ACC112 (cell line): ENCODE results near the gene SETD3.

Experiments used
- H2AFZ ChIP-seq: fragments of 200-600 bp; sonication (generic); one replicate; pipeline ENCODE4 v1.6.0; 2017; ENCODE audit warnings: antibody characterized with exemption, low read length; ENCODE audit not compliant: unreplicated experiment
- H3K27ac ChIP-seq: fragments of 200-600 bp; sonication (generic); 2 replicates; pipeline ENCODE4 v1.5.1; 2014; ENCODE audit warnings: low read depth, mild to moderate bottlenecking, antibody characterized with exemption, low read length, moderate library complexity
- H3K27me3 ChIP-seq: fragments of 200-600 bp; sonication (generic); 2 replicates; pipeline ENCODE4 v1.6.1; 2014; ENCODE audit warnings: mild to moderate bottlenecking, antibody characterized with exemption, low read length, moderate library complexity, mixed read lengths; ENCODE audit not compliant: insufficient read depth
- H3K36me3 ChIP-seq: fragments of 200-600 bp; sonication (generic); 2 replicates; pipeline ENCODE4 v1.6.1; 2016; ENCODE audit warnings: mild to moderate bottlenecking, antibody characterized with exemption, low read length, moderate library complexity, mixed read lengths; ENCODE audit not compliant: insufficient read depth
- H3K4me1 ChIP-seq: fragments of 200-600 bp; sonication (generic); one replicate; pipeline ENCODE4 v1.6.1; 2016; ENCODE audit warnings: low read length, mixed read lengths; ENCODE audit not compliant: insufficient read depth, unreplicated experiment, control insufficient read depth
- H3K4me3 ChIP-seq: fragments of 200-600 bp; sonication (generic); 2 replicates; pipeline ENCODE4 v1.5.1; 2014; ENCODE audit warnings: mild to moderate bottlenecking, low read depth, low read length
- H3K79me2 ChIP-seq: fragments of 200-600 bp; sonication (generic); one replicate; pipeline ENCODE4 v1.6.0; 2016; ENCODE audit warnings: low read length; ENCODE audit not compliant: control insufficient read depth, unreplicated experiment, insufficient read depth

SETD3 gene

DNA sequence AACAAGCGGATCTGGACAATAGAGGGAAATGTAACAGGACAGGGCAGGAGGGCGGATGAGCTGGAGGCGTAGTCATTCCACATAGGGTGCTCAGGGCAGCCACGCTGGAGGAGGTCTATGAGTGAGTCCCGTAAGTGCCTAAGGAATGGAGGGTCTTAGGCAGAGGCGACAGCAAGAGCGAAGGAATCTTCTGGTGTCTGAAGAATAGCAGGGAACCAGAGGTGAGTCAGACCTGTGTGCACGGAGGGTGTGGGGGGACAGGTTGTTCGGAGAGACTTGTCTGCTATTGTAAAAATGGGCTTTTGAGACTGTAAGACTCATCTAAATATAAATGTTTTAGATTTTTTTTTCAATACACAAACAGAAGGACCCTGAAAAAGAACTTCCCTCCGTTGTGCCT, 70.6 kb downstream of the SETD3 start:
- Histone ChIP-seq H3K79me2 (peaks cover 2% of the 10 kb centered on the region), H3K27me3 (no peaks in the 10 kb centered on the region), H3K27ac (no peak overlapping the region), H2AFZ (no peak overlapping the region), H3K36me3 (peaks cover 7% of the 10 kb centered on the region; the same call in 1 of the 2 replicates), H3K4me3 (no peak overlapping the region), H3K4me1 (no peaks in the 10 kb centered on the region)

DNA sequence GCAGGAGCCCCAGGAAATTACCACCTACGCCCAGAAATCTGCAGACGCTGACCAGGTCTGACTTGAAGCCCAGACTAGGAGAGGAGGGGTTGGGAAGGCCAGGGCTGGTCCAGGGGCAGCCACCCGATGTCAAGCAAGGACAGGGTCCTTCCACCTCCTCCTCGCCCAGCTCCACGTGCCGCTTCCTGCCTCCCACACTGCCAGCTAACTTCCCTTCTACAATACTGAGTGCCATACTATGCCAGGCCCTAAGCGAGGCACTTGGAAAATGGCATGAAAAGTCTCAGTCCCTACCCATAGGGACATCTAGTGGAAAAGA, 71.7 kb downstream of the SETD3 start:
- no peaks in the 10 kb centered on the region for H3K27me3 ChIP-seq
- no peaks in the 10 kb centered on the region for H3K4me1 ChIP-seq
- no peaks in the 10 kb centered on the region for H3K79me2 ChIP-seq
- H3K27ac ChIP-seq: no peak overlapping the region
- H3K36me3 ChIP-seq: peaks cover 10% of the 10 kb centered on the region; the same call in 1 of the 2 replicates
- no peak overlapping the region for H2AFZ ChIP-seq
- no peak overlapping the region for H3K4me3 ChIP-seq

DNA sequence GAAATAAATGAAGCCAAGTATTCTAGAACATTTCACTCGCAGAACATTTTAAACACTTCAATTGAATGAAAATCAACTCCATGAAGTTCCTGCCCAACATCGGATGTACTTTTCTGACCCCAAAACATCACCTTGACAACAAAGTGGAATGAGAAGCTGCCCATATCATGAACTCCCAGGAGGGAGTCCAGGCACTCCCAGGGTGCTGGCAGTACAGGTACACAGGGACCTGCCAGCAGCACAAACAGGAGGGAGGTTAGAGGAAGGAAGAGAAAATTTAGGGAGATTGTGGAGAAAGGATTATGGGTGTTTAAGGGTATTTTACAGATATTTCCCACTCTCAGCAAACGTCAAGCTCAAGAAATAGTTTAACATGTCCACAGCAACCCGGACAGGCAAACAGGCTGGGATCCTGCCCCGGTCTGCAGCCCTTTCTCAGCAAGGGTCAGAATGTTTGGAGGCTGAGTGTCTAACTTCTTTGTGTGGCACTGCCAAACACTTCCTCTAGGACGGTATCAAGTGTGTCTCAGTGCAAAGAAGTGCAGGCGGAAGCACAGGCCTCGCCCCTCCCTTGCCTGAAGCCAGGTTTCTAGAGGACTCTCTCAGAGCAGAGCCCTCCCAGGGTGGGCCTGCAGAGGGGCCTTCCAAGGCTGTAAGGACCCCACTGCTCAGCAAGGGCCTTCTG, 72.2 kb downstream of the SETD3 start:
- H3K36me3 ChIP-seq: peaks cover 12% of the 10 kb centered on the region; the same call in 1 of the 2 replicates
- H3K27me3 ChIP-seq: no peaks in the 10 kb centered on the region
- no peak overlapping the region for H3K27ac ChIP-seq
- H3K79me2 ChIP-seq: no peaks in the 10 kb centered on the region
- no peak overlapping the region for H2AFZ ChIP-seq
- H3K4me1 ChIP-seq: no peaks in the 10 kb centered on the region
- H3K4me3 ChIP-seq: no peak overlapping the region

DNA sequence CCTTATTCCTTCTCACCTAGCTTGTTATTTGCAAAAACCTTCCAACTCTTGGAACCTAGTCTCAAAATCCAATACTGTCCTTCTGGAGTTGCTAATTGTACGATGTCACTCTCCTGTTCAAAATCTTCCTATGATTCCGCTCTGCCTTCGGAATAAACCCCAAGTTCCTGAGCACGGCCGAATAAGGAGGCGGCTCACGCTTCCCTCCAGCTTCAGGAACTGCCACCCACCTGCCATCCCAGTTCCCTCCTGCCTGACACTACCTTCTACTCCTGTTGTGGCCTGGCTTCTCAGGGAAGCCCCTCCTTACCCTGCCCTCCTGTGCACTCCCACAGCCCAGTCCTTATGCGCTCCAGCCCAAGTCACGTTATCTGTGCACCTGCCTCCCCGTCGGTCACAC, 73.2 kb downstream of the SETD3 start:
- Histone ChIP-seq H3K27ac (no peak overlapping the region), H3K36me3 (peaks cover 12% of the 10 kb centered on the region; the same call in 1 of the 2 replicates), H3K4me1 (no peaks in the 10 kb centered on the region), H3K27me3 (no peaks in the 10 kb centered on the region), H2AFZ (no peak overlapping the region), H3K4me3 (no peak overlapping the region), H3K79me2 (no peaks in the 10 kb centered on the region)

DNA sequence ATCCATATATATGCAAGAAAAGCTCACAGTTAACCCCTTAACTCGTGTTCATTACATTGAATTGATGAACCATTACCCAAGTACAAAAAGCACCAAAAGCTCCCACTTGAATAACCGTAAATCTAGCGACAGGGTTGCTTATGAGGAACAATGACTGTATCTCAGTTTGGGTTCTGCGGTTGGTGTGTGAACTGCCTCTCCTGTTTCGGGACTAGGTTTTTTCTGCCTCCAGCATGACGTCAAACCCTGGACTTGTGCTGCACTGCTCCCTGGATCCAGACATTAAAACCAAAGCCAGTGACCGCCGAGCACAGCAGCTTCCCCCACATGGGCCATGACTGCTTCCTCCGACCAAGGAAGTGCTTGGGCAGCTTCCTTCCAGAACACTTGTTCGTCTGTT, 77.7 kb downstream of the SETD3 start:
- Histone ChIP-seq H3K27ac (no peak overlapping the region), H3K4me3 (no peak overlapping the region), H3K4me1 (no peaks in the 10 kb centered on the region), H3K27me3 (no peaks in the 10 kb centered on the region), H3K79me2 (no peaks in the 10 kb centered on the region), H3K36me3 (peaks cover 14% of the 10 kb centered on the region), H2AFZ (no peak overlapping the region)

DNA sequence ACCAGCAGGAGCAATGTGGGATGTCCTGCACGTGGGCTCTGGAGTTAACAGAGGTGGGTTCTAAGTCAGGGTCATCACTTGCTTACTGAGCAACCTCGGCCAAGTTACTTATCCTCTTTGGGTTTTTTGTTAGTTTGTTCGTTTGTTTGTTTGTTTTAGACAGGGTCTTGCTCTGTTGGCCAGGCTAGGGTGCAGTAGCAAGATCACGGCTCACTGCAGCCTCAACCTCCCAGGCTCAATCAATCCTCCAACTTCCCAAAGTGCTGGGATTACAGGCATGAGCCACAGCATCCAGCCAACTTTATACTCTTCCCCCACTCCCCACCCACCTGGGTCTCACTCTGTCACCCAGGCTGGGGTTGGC, 78.4 kb downstream of the SETD3 start:
- no peaks in the 10 kb centered on the region for H3K4me1 ChIP-seq
- no peak overlapping the region for H3K27ac ChIP-seq
- H3K27me3 ChIP-seq: no peaks in the 10 kb centered on the region
- no peak overlapping the region for H2AFZ ChIP-seq
- no peaks in the 10 kb centered on the region for H3K79me2 ChIP-seq
- H3K36me3 ChIP-seq: peaks cover 14% of the 10 kb centered on the region
- H3K4me3 ChIP-seq: no peak overlapping the region

DNA sequence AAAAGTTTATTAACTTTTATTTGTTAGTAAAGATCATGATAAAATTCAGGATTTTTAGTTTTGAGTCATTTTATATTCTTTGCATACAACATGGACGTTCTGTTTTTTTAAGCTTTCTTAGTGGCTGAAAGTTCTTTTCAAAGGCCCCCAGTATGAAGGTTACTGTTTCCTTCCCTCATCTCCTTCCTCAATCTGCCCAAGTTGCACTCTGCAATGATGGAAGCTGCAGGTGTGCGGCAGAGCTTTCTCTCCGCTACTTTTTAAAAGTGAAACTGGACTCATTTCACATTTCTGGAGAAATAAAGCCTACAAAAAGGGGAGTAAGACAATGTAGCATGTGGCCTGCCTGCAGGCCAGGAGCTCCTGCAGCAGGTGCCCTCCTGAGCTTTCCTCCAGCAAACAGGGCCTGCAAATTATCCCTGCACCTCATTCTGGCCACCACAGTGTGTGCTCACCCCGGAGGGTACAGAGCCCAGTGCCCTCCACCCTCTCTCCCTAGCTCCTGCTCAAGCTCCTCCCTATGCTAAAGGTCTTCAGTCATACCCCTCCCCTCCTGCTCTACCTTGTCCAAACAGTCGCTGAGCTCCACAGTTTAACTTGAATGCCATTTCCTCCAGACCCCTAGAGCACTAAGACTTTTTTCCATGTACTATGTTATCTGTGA, 78.9 kb downstream of the SETD3 start:
- Histone ChIP-seq H3K4me1 (no peaks in the 10 kb centered on the region), H3K36me3 (peaks cover 14% of the 10 kb centered on the region), H3K79me2 (no peaks in the 10 kb centered on the region), H3K27ac (no peak overlapping the region), H3K4me3 (no peak overlapping the region), H3K27me3 (no peaks in the 10 kb centered on the region), H2AFZ (no peak overlapping the region)

DNA sequence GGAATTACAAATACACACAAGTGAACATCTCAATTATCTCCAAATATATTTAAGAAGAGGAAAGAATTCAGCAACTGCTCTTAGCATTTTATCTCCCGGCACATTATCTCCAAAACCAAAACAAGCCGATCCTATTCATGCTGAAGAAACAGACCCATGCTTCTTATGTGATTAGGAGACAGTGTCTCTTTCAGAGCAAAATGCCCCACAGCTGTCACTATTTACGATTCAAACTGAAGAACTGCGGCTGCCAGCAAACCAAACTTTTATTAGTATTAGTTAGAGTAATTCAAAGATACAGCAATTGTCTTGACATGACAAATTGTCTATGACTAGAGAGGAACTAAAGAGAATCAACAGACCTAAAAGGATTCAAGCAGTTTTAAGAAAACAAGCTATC, 79.4 kb downstream of the SETD3 start:
- H3K4me1 ChIP-seq: no peaks in the 10 kb centered on the region
- H3K36me3 ChIP-seq: peaks cover 14% of the 10 kb centered on the region
- no peaks in the 10 kb centered on the region for H3K79me2 ChIP-seq
- H3K27me3 ChIP-seq: no peaks in the 10 kb centered on the region
- H3K4me3 ChIP-seq: no peak overlapping the region
- H2AFZ ChIP-seq: no peak overlapping the region
- no peak overlapping the region for H3K27ac ChIP-seq

DNA sequence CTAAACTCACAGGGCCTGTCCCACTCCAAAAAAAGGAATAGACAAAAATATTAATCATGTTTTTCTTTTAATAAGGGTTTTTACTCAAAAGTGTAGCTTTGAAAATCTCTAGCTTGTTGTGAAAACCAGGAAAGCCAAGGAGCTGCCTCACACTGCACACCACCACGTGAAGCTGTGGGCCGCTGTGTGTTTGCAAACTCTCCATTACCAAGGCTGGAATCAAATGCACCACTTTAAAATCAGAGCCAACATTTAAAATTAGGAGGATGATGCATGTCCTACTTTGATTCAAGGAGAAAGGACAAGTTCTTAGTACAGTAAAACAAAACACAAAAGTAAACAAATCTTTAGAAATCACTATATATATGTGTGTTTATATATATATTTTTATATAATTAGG, 83.0 kb downstream of the SETD3 start:
- Histone ChIP-seq H3K27me3 (no peaks in the 10 kb centered on the region), H3K4me1 (no peaks in the 10 kb centered on the region), H3K27ac (no peak overlapping the region), H3K4me3 (no peak overlapping the region), H3K79me2 (no peaks in the 10 kb centered on the region), H2AFZ (no peak overlapping the region), H3K36me3 (peaks cover 6% of the 10 kb centered on the region)

DNA sequence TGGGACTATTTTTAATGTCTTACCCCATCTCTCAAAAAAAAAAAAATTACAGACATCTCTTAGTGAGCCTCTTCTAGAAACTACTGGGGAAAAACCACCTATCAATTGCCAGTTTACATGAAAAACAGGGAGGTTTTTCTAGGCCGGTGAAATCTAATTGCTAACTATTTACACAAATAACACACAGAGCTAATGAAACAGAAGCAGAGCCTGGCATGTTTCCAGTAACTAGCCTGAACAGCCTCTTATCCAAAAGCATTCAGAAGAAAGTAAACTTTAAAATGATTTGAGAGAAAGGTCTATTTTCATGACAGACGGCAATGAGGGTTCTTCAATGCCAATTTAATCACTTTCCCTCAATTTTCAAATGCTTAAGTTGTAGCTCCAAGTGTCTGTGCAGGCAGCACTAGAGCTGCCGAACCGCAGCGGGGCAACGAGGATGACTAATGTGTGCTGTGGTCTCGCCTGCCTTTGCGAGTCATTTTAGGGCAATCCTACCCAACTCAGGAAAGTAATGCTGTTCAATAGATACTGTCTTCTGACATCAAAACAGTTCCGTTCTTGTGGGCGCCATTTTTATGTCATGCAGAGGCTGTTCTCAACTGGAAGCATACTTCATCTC, 84.6 kb downstream of the SETD3 start:
- Histone ChIP-seq H3K27ac (no peak overlapping the region), H3K79me2 (no peaks in the 10 kb centered on the region), H3K36me3 (peaks cover 6% of the 10 kb centered on the region), H2AFZ (no peak overlapping the region), H3K27me3 (no peaks in the 10 kb centered on the region), H3K4me3 (no peak overlapping the region), H3K4me1 (no peaks in the 10 kb centered on the region)

DNA sequence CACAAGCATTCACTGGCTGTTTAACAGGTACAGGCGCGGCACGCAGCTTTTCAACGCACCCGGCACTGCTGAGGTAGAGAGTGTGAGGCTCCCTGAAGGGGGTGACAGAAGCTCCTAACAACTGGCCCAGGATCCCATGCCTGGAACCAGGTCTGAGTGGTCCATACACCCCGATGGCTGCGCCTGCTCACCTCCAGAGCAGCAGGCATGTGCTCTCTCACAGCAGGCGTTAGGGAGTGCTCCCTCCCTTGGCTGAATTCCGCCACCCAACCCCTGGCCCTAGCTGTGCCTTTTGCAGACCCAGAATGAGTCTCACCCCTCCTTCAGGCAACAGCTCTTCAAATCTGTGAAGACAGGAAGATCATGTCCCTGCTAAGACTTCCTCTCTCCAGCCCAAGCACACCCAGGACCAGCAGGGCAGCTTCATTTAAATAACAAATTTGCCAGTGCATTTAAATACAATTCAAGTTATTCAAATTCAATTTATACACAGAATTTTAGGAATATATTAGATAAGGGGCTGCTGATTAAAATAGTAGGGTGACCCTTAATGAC, 86.0 kb downstream of the SETD3 start:
- Histone ChIP-seq H3K27ac (no peak overlapping the region), H3K36me3 (peaks cover 6% of the 10 kb centered on the region), H3K27me3 (no peaks in the 10 kb centered on the region), H3K4me1 (no peaks in the 10 kb centered on the region), H2AFZ (no peak overlapping the region), H3K79me2 (no peaks in the 10 kb centered on the region), H3K4me3 (no peak overlapping the region)
